HG02798 (cell line): ENCODE results near the gene GMNN.
"Not testable (repeated sequence)": the region's sequence is repeated elsewhere in the genome, so short reads cannot be mapped to it uniquely, and the experiment has no call there.

Experiments used
- ATAC-seq: cut with Tn5 transposase; IDR thresholded peaks from one replicate; pipeline ENCODE4 v1.9.1; 2021; ENCODE audit warnings: mild to moderate bottlenecking; ENCODE audit not compliant: unreplicated experiment, poor library complexity

GMNN gene

GRCh38 chr6:24761193-24761835 lies 13.4 kb upstream of the GMNN start:
- ATAC-seq: no peak

- ATAC-seq: no peak
Observed at GRCh38 chr6:24761851-24762250, 12.9 kb upstream of the GMNN start.

- no peak for ATAC-seq
Observed at GRCh38 chr6:24763578-24763977, 11.2 kb upstream of the GMNN start.

- not testable (repeated sequence) for ATAC-seq
Observed at GRCh38 chr6:24764833-24765828, 9.6 kb upstream of the GMNN start.

- not testable (repeated sequence) for ATAC-seq
Observed at GRCh38 chr6:24765968-24766367, 8.8 kb upstream of the GMNN start.

- peak; percentile 53 for ATAC-seq
Observed at GRCh38 chr6:24766680-24767462, 7.9 kb upstream of the GMNN start.

GRCh38 chr6:24768361-24768760 lies 6.4 kb upstream of the GMNN start:
- no peak for ATAC-seq

GRCh38 chr6:24775520-24776058 lies 852 bp downstream of the GMNN start:
- peak; percentile 8 for ATAC-seq

- ATAC-seq: no peak
Observed at GRCh38 chr6:24777227-24777626, 2.5 kb downstream of the GMNN start.

- no peak for ATAC-seq
Observed at GRCh38 chr6:24778121-24778520, 3.4 kb downstream of the GMNN start.

- ATAC-seq: no peak
Observed at GRCh38 chr6:24778878-24779277, 4.1 kb downstream of the GMNN start.

GRCh38 chr6:24779416-24780016 lies 4.8 kb downstream of the GMNN start:
- no peak for ATAC-seq

GRCh38 chr6:24780206-24780605 lies 5.5 kb downstream of the GMNN start:
- ATAC-seq: no peak

GRCh38 chr6:24788031-24788665 lies 13.4 kb downstream of the GMNN start:
- no peak for ATAC-seq

- ATAC-seq: no peak
Observed at GRCh38 chr6:24795106-24795505, 20.4 kb downstream of the GMNN start.

- no peak for ATAC-seq
Observed at GRCh38 chr6:24796616-24797290, 22.0 kb downstream of the GMNN start.

- ATAC-seq: no peak
Observed at GRCh38 chr6:24797596-24798216, 23.0 kb downstream of the GMNN start.

- no peak for ATAC-seq
Observed at GRCh38 chr6:24798740-24799540, 24.2 kb downstream of the GMNN start, which contains the start of gene ARMH2. Gene ARMH2 (minus strand): TSS chr6:24798917. CDS start chr6:24798857, 60 bp downstream.
